NCI-H82 (cell line): ENCODE results near the gene STK4.

Experiments used
- DNase-seq: peaks from one replicate; lab custom pipeline; 2025; lab: John Stamatoyannopoulos, UW

The STK4 gene

GRCh38 chr20:44954211-44954610, 12.1 kb upstream of the STK4 start:
- DNase-seq = no peak

- DNase-seq = no peak
Measured at GRCh38 chr20:44955270-44955669, 11.0 kb upstream of the STK4 start.

DNA sequence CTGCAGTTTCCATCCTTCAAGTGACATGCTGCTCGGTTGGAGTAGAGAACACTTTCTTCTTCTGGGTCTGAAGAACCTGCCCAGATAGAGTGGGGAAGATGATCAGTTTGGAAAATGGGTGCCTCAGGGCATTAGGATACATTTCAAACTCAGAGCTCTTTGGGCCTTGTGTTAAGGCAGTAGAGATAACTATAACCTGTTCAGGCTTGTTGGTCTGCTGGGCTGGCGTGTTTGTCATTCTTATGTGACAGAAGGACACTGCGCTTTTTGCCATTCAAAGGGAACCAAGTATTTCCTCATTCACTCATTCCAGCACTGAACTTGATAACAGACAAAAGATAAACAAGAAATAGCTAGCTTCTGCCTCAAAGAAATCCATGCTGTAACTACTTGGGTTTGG, 9.9 kb upstream of the STK4 start:
- DNase-seq = no peak

GRCh38 chr20:44958276-44958675, 8.0 kb upstream of the STK4 start:
- DNase-seq = no peak

DNA sequence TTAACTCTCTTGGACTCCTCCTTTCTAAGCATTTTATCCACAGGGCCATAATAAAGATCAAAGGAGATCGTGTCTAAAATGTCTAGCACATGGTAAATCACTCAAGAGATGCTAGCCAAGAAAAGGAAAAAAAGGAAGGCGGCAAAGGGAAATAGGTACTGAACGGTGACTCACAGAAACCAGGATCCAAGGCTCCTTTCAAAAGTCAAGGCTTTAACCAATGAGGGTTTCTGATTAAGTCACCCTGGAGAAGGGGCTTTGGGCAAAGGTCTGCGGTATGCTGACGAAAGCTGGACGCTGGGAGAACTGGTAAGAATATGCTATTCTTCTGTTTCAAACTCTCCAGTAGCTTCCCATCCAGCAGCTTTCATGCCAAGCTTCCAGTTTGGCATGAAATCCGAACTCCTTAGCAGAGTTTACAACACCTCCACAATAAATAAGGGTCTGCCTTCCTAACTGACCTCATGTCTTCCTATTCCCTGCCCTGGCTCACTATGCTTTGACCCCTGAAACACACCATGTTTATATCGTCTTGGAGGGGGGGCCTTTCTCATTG, 7.2 kb upstream of the STK4 start:
- peak; percentile 45 for DNase-seq

- DNase-seq = peak; percentile 61
Measured at GRCh38 chr20:44959638-44960102, 6.6 kb upstream of the STK4 start.

- peak; percentile 99 for DNase-seq
Measured at GRCh38 chr20:44960103-44960852, 6.0 kb upstream of the STK4 start, which contains the start of gene TOMM34. Gene TOMM34, minus strand, starts transcription at chr20:44960397. Its CDS starts 64 bp downstream, at chr20:44960333.

- peak; percentile 53 for DNase-seq
Measured at GRCh38 chr20:44961011-44961869, 5.1 kb upstream of the STK4 start.

- peak; percentile 98 for DNase-seq
Measured at GRCh38 chr20:44961870-44962267, 4.4 kb upstream of the STK4 start.

- DNase-seq = no peak
Measured at GRCh38 chr20:44962483-44962882, 3.8 kb upstream of the STK4 start.

- DNase-seq = peak; percentile 38
Measured at GRCh38 chr20:44963325-44964215, 2.7 kb upstream of the STK4 start.

DNA sequence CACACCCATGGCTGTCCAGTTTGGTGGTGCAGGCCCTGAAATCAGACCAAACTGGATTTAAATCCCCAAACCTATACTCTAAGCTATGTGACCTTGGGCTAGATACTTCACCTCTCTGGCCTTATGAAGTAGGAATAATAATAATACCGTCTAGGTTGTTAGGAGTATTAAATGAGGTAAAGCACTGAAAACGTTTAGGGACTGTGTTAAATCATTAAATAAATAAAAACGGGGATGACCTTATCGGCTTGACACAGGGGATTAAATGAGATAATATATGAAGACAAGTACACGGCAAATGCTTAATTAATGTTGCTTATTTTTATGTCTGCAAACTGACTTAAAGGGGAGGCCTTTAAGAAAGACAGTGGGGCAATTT, 672 bp upstream of the STK4 start:
- DNase-seq = no peak

- peak; percentile 26 for DNase-seq
Measured at GRCh38 chr20:44967207-44967807, 995 bp downstream of the STK4 start.

DNA sequence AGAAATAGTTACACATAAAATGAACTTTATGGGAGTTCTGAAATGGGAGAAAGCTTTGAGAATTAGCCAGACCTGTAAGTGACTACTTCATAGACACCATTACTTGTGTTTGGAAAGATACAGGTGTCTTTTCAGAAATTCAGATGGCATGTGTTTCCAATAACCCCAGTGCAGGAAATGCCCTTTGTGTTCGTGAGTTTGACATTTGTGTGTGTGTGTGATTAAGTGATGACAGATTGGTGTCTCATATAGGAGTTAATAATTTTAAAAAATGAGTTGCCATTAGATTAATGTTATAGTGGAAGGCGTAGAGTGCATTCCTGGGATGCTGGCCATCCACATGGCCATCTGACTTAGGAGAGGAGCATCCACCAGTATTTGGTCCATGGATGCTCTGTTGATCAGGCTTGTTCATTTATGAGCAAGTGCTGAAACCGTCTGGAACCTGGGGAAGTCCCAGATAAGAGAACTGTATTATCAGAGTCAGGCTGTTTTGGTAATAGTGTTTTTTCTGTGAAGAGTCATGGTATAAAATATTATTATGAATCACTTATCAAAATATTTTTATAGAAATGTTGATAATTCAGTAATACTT, 3.1 kb downstream of the STK4 start:
- no peak for DNase-seq

DNA sequence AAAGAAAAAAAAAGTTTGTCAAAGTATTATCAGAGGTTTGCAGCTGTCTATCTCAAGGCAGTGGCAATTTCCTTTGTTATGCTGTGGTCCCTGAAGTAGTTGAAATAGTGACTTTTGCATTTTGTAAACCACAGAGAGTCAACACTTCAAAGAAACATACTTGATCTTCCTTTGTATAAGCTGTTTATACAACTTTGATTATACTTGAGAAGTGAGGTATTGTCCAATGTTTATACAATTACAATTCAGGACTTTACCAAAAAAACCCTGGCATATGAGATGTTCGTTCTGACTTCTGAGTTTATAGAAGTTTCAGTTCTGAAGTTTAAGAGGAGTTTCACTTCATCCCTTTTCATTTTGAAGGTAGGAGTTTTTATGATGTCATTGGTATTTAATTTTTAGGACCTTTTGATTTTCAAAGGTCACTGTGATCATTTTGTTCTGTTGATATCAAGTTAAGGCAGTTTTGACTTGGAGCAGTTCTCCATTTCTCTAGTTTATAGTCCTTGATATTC, 4.0 kb downstream of the STK4 start:
- DNase-seq = no peak

DNA sequence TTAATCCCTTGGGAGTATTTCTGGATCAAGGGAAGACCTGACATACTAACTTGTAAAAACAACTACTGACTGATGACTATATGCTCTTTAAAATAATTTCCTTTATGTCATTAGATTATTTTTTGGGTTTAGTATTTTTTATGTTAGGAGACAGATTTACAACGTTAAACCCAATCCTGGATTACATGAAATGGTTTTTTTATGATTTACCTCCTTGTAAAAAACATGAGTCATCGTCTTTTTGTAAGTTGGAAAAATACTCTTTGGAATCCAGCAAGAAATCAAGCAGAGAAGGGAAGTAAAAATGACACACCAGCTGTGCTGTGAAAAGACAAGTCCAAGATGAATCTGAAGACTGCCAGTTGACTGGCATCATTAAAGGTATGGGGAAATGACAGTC, 6.7 kb downstream of the STK4 start:
- no peak for DNase-seq

DNA sequence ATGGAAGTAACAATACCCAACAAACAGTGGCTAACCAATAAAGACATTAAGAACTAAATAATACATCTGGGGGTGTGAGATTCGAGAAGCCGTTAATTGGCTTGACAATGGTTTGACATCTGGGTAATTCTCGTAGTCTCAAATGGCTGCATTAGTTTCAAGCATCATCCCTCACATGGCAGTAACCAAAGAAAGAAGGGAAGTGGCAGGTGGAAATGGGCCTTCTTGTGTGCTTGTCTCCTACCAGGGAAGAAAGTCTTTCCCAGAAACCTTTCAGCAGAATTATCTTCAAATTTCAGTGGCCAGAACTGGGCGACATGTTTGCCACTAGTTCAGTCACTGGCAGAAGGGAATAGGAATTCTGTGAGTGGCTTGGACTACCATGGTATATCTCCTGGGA, 10.4 kb downstream of the STK4 start:
- DNase-seq = peak; percentile 56

GRCh38 chr20:44979090-44979621, 12.8 kb downstream of the STK4 start:
- DNase-seq = no peak

DNA sequence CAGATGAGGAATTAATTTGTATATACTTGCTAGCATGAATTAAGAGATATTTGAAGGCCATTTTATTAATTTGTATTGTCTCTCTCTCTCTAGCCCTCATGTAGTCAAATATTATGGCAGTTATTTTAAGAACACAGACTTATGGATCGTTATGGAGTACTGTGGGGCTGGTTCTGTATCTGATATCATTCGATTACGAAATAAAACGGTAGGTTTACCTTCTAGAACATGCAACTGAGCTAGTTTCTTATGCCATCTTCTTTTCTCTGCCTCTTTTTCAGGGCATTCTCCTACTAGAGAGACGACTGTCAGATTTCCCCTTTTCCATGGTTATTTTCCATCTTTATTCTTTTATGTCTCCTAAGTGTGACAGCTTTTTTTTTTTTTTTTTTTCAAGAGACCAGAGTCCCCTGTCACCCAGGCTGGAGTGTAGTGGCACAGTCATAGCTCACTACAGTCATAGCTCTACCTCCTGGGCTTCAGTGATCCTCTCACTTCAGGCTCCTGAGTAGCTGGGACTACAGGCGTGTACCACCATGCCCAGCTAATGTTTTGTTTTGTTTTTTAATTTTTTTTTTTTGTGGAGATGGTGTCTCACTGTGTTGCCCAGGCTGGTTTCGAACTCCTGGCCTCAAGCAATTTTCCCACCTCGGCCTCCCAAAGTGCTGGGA, 15.6 kb downstream of the STK4 start:
- DNase-seq = no peak
